HG03025 (cell line): ENCODE results near the gene DENND1B.
"Not testable (repeated sequence)": the region's sequence is repeated elsewhere in the genome, so short reads cannot be mapped to it uniquely, and the experiment has no call there.

Experiments
- ATAC-seq: cut with Tn5 transposase; IDR thresholded peaks from one replicate; pipeline ENCODE4 v1.9.1; 2021; ENCODE audit warnings: mild to moderate bottlenecking, moderate library complexity; ENCODE audit not compliant: unreplicated experiment, low FRiP score

The DENND1B gene

GRCh38 chr1:197787056-197787455 lies 11.8 kb upstream of the DENND1B start:
- ATAC-seq = no peak

DNA sequence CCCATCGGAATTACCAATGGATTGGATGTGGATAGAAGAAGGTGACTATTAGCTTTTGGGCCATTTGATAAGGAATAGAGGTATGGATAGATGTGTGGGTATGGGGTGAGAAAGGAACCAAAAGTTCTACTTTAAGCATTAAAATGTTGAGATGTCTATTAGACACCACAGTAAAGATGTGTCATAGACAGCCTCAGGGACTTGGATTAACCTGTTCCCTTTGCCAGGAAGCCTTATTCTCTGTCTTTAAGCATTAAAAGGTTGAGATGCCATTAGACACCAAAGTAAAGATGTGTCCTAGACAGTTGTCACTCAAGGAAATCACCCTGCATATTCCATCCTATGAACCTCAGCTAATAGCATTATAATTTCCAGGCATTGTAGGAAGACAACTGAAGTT lies 11.0 kb upstream of the DENND1B start:
- ATAC-seq = no peak

- no peak for ATAC-seq
Observed at GRCh38 chr1:197783510-197783948, 8.2 kb upstream of the DENND1B start.

- ATAC-seq = no peak
Observed at GRCh38 chr1:197782722-197783360, 7.6 kb upstream of the DENND1B start.

- ATAC-seq = no peak
Observed at GRCh38 chr1:197781968-197782721, 6.9 kb upstream of the DENND1B start.

DNA sequence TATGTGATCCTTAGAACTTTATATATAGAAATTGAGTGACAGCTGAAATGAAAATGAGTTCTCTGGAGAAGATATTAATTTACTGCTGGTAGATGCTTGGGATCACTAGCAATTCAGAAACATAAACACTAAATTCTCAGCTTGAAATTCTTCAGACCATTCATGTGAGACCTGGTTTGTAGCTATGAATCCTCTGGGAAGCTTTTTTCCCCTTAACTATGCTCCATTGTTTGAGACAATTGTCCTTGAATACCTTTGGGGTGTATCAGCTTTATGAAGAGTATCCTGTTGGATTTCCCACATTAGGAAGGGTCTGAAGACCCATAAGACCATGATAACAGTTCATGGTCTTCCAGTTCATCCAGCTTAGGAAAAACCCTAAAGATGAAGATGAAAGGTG lies 4.6 kb upstream of the DENND1B start:
- no peak for ATAC-seq

DNA sequence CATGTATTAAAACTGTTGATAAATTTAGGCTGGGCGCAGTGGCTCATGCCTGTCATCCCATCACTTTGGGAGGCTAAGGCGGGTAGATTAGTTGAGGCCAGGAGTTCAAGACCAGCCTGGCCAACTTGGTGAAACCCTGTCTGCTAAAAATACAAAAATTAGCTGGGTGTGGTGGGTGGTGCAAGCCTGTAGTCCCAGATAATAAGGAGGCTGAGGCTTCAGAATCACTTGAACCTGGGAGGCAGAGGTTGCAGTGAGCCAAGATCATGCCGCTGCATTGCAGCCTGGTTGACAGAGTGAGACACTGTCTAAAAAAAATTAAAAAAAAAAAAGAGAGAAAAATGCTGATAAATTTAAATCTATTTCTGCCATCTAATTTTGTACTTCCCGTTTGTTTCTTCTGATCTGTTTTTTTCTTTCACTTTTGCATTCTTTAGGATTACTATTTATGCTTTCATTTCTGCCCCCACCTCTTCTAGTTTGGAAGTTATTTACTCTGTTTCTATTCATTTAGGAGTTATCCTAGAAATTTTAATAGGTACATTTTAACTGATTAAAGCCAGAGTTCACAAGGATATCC lies 3.2 kb upstream of the DENND1B start:
- no peak for ATAC-seq

- peak; percentile 35 for ATAC-seq
Observed at GRCh38 chr1:197776351-197777105, 1.2 kb upstream of the DENND1B start.

- peak; percentile 38 for ATAC-seq
Observed at GRCh38 chr1:197774466-197775281, 606 bp downstream of the DENND1B start.

DNA sequence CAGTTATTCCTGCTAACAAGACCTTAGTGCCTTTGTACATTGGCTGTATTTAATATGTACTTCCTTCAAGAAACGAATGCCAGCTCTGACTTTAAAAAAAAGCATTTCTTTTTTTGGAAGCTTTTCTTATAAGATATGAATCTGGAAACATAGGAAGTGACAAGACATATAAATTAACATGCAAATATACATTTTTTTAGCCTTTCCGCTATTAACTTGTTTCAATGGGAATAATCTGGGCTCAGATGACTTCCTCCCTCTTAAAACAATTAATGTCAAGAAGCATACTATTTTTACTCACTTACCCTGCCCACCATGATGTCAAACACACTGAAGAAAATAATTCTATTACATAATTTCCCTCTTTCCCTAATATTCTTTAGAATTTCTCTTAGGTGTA lies 1.4 kb downstream of the DENND1B start:
- ATAC-seq = no peak

DNA sequence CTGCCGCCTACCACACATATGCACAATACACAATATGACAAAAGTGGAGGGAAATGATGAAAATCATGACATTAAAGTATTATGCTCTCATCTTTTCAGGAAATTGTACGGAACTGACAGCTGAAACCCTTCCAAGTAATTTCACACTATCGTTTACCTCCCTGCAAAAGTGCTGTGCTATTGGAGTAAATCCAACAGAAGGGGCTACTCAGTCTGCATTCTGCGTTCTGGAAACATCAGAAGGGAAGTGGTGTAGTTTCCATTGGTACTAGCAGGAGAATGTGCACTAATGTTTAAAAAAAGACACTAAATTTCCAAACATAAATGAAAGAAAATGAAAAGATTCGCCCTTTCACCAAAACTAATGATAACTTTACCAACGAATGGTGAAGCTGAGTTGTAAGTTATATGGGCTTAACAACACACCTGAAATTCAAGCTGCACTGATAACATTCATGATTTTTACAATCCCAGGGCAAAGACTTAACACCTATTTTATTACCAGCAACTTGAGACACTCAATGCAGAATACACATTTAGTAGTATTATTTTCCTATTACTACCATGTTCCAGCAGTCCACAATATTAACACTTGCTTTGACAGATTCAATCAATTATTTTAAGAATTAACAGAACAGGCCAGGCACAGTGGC lies 3.2 kb downstream of the DENND1B start:
- no peak for ATAC-seq

GRCh38 chr1:197771386-197771785 lies 3.9 kb downstream of the DENND1B start:
- no peak for ATAC-seq

GRCh38 chr1:197770243-197770642 lies 5.0 kb downstream of the DENND1B start:
- ATAC-seq = no peak

- no peak for ATAC-seq
Observed at GRCh38 chr1:197769287-197769686, 6.0 kb downstream of the DENND1B start.

DNA sequence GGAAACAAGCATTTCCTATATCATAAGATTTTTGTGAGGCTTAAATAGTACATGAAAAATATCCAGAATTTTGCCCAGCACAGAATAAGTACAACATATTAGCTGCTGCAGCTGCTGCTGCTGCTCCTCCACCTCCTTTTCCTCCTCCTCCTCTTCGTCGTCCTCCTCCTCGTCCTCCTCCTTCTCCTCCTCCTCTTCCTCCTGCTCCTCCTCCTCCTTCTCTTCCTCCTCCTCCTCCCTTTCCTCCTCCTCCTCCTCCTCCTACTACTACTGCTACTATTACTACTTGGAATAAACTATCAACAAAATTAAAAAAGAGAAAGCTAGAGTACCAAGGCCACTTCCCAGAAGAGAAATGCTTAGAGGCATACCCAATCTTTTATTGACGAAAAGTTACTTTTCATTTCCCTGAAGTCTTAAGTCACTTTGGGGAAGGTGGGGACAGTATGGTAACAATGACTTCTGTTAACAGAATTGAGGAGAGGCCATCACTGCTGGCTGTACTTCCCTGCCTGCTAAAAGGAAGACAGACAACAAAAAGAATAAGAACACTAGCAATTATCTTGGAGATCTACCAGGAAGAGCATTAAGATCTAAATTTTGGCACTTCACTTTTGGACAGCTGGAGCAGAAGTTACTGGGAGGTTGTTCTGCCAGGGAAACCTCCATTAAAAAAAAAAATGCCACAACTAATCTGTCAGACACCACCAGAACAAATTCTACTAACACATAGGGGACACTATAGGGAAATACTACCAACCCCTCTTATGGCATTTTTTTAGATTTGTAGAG lies 7.1 kb downstream of the DENND1B start:
- no peak for ATAC-seq

- ATAC-seq = no peak
Observed at GRCh38 chr1:197763769-197764168, 11.5 kb downstream of the DENND1B start.

DNA sequence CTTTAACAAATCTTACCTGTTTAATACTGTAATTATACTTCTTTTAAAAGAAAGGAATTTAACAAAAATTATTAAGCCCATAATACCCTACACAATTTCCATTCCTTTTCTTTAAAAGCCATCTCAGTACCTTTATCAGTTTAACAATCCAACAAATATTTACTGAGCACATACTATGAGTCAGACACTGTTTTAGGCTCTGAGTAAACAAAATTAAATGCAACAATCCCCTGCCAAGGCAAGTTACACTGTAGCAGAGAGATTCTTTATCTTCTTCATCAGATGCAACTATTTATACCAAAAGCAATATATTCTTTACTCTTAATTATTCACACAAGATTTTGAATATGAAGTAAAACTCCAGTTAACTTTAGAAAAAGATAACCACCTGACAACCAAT lies 12.0 kb downstream of the DENND1B start:
- no peak for ATAC-seq

GRCh38 chr1:197761654-197762053 lies 13.6 kb downstream of the DENND1B start:
- peak; percentile 73 for ATAC-seq

DNA sequence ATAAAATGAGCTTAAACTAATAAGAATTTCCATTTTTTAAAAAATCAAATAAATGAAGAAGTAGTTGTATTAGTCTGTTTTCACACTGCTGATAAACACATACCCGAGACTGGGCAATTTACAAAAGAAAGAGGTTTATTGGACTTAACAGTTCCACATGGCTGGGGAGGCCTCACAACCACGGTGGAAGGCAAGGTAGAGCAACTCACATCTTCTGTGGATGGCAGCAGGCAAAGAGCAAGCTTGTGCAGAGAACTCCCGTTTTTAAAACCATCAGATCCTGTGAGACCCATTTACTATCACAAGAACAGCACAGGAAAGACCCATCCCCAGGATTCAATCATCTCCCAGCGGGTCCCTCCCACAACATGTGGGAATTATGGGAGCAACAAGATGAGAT lies 19.7 kb downstream of the DENND1B start:
- ATAC-seq = not testable (repeated sequence)
